Measurements from ENCODE around the gene SLC35G4. TPM values are rescaled to one million over a fixed set of nuclear protein-coding genes. Genes with fewer than 3 reads are reported as not detected.
"Not testable (repeated sequence)": the region's sequence is repeated elsewhere in the genome, so short reads cannot be mapped to it uniquely, and the experiment has no call there.

SLC35G4 gene
- polyA plus RNA-seq, 1 experiment = not detected

DNA sequence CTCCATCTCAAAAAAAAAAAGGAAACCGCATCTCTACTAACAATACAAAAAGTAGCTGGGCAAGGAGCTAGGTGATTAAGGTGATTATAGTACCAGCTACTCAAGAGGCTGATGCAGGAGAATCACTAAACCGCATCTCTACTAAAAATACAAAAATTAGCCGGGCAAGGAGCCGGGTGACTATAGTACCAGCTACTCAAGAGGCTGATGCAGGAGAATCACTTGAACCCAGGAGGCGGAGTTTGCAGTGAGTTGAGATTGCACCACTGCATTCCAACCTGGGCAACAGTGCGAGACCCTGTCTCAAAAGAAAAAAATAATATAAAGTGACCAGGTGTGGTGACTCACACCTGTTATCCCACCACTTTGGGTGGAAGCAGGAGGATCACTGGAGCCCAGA, 5.6 kb downstream of the SLC35G4 start:
- H3K27me3 ChIP-seq (ENCODE audit: control insufficient read depth, insufficient read depth, low read length); CTCF ChIA-PET; POLR2A ChIA-PET: not testable (repeated sequence)

DNA sequence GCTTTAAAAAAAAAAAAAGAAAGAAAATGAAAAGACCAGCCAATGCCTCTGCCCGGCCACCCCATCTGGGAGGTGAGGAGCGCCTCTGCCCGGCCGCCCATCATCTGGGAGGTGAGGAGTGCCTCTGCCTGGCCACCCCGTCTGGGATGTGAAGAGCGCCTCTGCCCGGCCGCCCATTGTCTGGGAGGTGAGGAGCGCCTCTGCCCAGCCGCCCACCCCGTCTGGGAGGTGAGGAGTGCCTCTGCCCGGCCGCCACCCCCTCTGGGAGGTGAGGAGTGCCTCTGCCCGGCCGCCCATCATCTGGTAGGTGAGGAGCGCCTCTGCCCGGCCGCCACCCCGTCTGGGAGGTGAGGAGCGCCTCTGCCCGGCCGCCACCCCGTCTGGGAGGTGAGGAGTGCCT, 37.9 kb downstream of the SLC35G4 start:
- H3K27me3 ChIP-seq (ENCODE audit: control insufficient read depth, insufficient read depth, low read length); CTCF ChIA-PET; DNase-seq (ENCODE audit: low read depth); H3K36me3 ChIP-seq (ENCODE audit: control insufficient read depth, insufficient read depth, low read length); POLR2A ChIA-PET; H3K4me3 ChIP-seq (ENCODE audit: low read depth, low read length): not testable (repeated sequence)

More for the DNA sequence above, 5.6 kb downstream of the SLC35G4 start:
- not testable (repeated sequence) for H3K36me3 ChIP-seq (ENCODE audit: control insufficient read depth, insufficient read depth, low read length); DNase-seq (ENCODE audit: low read depth); H3K4me3 ChIP-seq (ENCODE audit: low read depth, low read length)

DNA sequence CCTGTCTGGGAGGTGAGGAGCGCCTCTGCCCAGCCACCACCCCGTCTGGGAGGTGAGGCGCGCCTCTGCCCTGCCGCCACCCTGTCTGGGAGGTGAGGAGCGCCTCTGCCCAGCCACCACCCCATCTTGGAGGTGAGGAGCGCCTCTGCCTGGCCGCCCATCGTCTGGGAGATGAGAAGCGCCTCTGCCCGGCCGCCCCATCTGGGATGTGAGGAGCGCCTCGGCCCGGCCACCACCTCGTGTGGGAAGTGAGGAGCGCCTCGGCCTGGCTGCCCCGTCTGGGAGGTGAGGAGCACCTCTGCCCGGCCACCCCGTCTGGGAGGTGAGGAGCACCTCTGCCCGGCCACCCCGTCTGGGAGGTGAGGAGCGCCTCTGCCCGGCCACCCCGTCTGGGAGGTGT, 38.4 kb downstream of the SLC35G4 start:
- H3K4me3 ChIP-seq (ENCODE audit: low read depth, low read length); POLR2A ChIA-PET; H3K36me3 ChIP-seq (ENCODE audit: control insufficient read depth, insufficient read depth, low read length); CTCF ChIA-PET; DNase-seq (ENCODE audit: low read depth); H3K27me3 ChIP-seq (ENCODE audit: control insufficient read depth, insufficient read depth, low read length): not testable (repeated sequence)

DNA sequence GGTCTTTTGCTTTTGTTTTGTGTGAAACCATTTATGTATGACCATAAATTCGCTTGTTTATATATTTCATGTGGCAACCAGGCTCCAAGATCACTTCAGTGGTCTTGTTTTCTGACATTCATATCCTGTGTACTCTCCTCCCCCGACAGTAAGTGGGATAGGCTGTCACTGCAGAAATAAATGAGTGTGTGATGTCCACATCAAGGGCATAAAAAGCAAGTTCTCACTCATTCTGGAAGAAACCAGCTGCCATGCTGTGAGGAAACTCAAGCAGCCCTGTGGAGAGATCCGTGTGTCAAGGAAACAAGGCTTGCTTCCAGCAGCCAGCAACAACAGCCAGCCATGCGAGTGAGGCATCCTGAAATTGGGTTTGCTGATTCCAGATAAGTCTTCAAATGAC, 40.4 kb downstream of the SLC35G4 start:
- no peak overlapping the region for H3K4me3 ChIP-seq (ENCODE audit: low read depth, low read length)
- H3K27me3 ChIP-seq (ENCODE audit: control insufficient read depth, insufficient read depth, low read length) = no peaks in the 10 kb centered on the region; the same call in 1 of the 2 replicates
- no peaks in the 10 kb centered on the region for H3K36me3 ChIP-seq (ENCODE audit: control insufficient read depth, insufficient read depth, low read length)
- DNase-seq (ENCODE audit: low read depth) = no peak
- TF ChIP-seq CTCF (IDR thresholded peaks at IDR 0.05; ENCODE audit: insufficient read depth, low read depth, low read length) = no peak
- CTCF ChIA-PET = no interaction called here
- POLR2A ChIA-PET = no interaction called here

- DNase-seq (ENCODE audit: low read depth) = no peak
- no peaks in the 10 kb centered on the region for H3K36me3 ChIP-seq (ENCODE audit: control insufficient read depth, insufficient read depth, low read length)
- CTCF ChIA-PET = no interaction called here
- POLR2A ChIA-PET = no interaction called here
- no peak for TF ChIP-seq CTCF (IDR thresholded peaks at IDR 0.05; ENCODE audit: insufficient read depth, low read depth, low read length)
- peaks cover 2% of the 10 kb centered on the region; the same call in 1 of the 2 replicates for H3K27me3 ChIP-seq (ENCODE audit: control insufficient read depth, insufficient read depth, low read length)
- H3K4me3 ChIP-seq (ENCODE audit: low read depth, low read length) = no peak overlapping the region
These were observed 42.5 kb downstream of the SLC35G4 start for GRCh38 chr18:11651899-11652298.

DNA sequence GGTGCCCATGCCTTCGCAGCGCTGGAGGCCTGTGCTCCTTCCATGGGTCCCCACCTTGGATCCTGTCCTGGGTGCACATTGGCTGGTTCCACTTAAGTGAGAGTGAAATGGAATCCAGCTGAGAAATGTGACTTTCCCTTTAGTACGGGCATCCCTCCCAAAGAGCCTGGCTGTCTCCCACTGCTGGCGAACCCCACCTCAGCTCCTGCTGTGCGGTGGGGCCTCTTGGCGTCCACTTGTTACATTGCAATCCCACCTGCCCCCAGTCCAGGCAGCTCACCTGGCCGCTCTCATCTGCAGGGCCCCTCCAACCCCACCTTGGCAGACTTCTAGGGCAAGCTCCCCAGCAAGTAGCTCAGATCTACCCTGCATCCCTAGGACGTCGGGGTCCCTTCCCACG, 44.1 kb downstream of the SLC35G4 start:
- POLR2A ChIA-PET = no interaction called here
- CTCF ChIA-PET = interaction anchor here (0.7 to 1.7 kb wide), 2 partner anchors 10 to 583 kb away, joined by 3 to 6 read pairs; no protein-coding TSS in a partner anchor
- TF ChIP-seq CTCF (IDR thresholded peaks at IDR 0.05; ENCODE audit: insufficient read depth, low read depth, low read length) = no peak
- H3K27me3 ChIP-seq (ENCODE audit: control insufficient read depth, insufficient read depth, low read length) = peaks cover 3% of the 10 kb centered on the region; the same call in 1 of the 2 replicates
- DNase-seq (ENCODE audit: low read depth) = no peak
- H3K4me3 ChIP-seq (ENCODE audit: low read depth, low read length) = no peak overlapping the region
- no peaks in the 10 kb centered on the region for H3K36me3 ChIP-seq (ENCODE audit: control insufficient read depth, insufficient read depth, low read length)
